ENCODE results near the gene HINT3. TPM values are rescaled to one million over a fixed set of nuclear protein-coding genes. Genes with fewer than 3 reads are reported as not detected.
"Not testable (repeated sequence)": the region's sequence is repeated elsewhere in the genome, so short reads cannot be mapped to it uniquely, and the experiment has no call there.

HINT3 gene
- total RNA-seq, 2 donors from 2014 or later, result 29.5 to 40.9 TPM

- Histone ChIP-seq H3K4me3 (no peak overlapping the region), H3K27me3 (replicated peaks; ENCODE audit: insufficient read depth) (no peaks in the 10 kb centered on the region), H3K4me1 (replicated peaks) (no peaks in the 10 kb centered on the region), H3K9me3 (no peaks in the 10 kb centered on the region), H3K36me3 (no peaks in the 10 kb centered on the region), H3K27ac (no peak overlapping the region)
- intact Hi-C loops (cut with DNase I), result no loop called here
- no peak for DNase-seq (ENCODE audit: low spot score)
- 49% methylated on average over 5 of the region's 5 CpGs for WGBS
- TF ChIP-seq POLR2A (IDR thresholded peaks at IDR 0.05), result no peak
- TF ChIP-seq POLR2AphosphoS5 (IDR thresholded peaks at IDR 0.05), result no peak
- no peak for TF ChIP-seq CTCF (IDR thresholded peaks at IDR 0.05)
Measured at GRCh38 chr6:126020305-126021050, 63.9 kb downstream of the HINT3 start.

GRCh38 chr6:126023474-126023873 lies 66.9 kb downstream of the HINT3 start:
- H3K4me3 ChIP-seq; H3K36me3 ChIP-seq; intact Hi-C loops (cut with DNase I); DNase-seq (ENCODE audit: low spot score); H3K27me3 ChIP-seq (replicated peaks; ENCODE audit: insufficient read depth); H3K27ac ChIP-seq; H3K9me3 ChIP-seq; H3K4me1 ChIP-seq (replicated peaks): not testable (repeated sequence)
- WGBS, result 89% methylated on average over 3 of the region's 3 CpGs

GRCh38 chr6:126026001-126026400 lies 69.4 kb downstream of the HINT3 start:
- Histone ChIP-seq H3K27ac (no peak overlapping the region), H3K4me1 (replicated peaks) (no peaks in the 10 kb centered on the region), H3K4me3 (no peak overlapping the region), H3K36me3 (no peaks in the 10 kb centered on the region), H3K9me3 (no peaks in the 10 kb centered on the region), H3K27me3 (replicated peaks; ENCODE audit: insufficient read depth) (no peaks in the 10 kb centered on the region)
- WGBS, result 85% methylated on average over 2 of the region's 2 CpGs
- TF ChIP-seq CTCF (IDR thresholded peaks at IDR 0.05), result no peak
- TF ChIP-seq POLR2A (IDR thresholded peaks at IDR 0.05), result no peak
- no peak for TF ChIP-seq POLR2AphosphoS5 (IDR thresholded peaks at IDR 0.05)
- intact Hi-C loops (cut with DNase I), result no loop called here
- DNase-seq (ENCODE audit: low spot score), result no peak

GRCh38 chr6:126027601-126028000 lies 71.0 kb downstream of the HINT3 start:
- H3K4me3 ChIP-seq, result no peak overlapping the region
- DNase-seq (ENCODE audit: low spot score), result no peak
- no peaks in the 10 kb centered on the region for H3K36me3 ChIP-seq
- no peaks in the 10 kb centered on the region for H3K27me3 ChIP-seq (replicated peaks; ENCODE audit: insufficient read depth)
- no peak for TF ChIP-seq POLR2A (IDR thresholded peaks at IDR 0.05)
- TF ChIP-seq CTCF (IDR thresholded peaks at IDR 0.05), result no peak
- no peak for TF ChIP-seq POLR2AphosphoS5 (IDR thresholded peaks at IDR 0.05)
- intact Hi-C loops (cut with DNase I), result no loop called here
- no peaks in the 10 kb centered on the region for H3K9me3 ChIP-seq
- no peak overlapping the region for H3K27ac ChIP-seq
- H3K4me1 ChIP-seq (replicated peaks), result no peaks in the 10 kb centered on the region

Small RNA genes within 50 kb of the gene (small RNA-seq; reads per million reads assigned to genes)
- gene RNA5SP216, result 0 reads per million in 2 donors

Other genes starting within 250 kb of the HINT3 start
- gene HEY2, start 207.1 kb upstream of the HINT3 start, total RNA-seq, result 1 to 10 TPM; 1.0 to 5.3 TPM
- 10 to 100 TPM; 15.5 to 15.6 TPM for gene NCOA7, start 165.8 kb upstream of the HINT3 start, total RNA-seq
- 10 to 100 TPM; 28.3 to 35.0 TPM for gene TRMT11, start 29.8 kb downstream of the HINT3 start, total RNA-seq

All from prostate gland (tissue), 2 donors.